Measurements from ENCODE around the gene TWIST2.

The TWIST2 gene

DNA sequence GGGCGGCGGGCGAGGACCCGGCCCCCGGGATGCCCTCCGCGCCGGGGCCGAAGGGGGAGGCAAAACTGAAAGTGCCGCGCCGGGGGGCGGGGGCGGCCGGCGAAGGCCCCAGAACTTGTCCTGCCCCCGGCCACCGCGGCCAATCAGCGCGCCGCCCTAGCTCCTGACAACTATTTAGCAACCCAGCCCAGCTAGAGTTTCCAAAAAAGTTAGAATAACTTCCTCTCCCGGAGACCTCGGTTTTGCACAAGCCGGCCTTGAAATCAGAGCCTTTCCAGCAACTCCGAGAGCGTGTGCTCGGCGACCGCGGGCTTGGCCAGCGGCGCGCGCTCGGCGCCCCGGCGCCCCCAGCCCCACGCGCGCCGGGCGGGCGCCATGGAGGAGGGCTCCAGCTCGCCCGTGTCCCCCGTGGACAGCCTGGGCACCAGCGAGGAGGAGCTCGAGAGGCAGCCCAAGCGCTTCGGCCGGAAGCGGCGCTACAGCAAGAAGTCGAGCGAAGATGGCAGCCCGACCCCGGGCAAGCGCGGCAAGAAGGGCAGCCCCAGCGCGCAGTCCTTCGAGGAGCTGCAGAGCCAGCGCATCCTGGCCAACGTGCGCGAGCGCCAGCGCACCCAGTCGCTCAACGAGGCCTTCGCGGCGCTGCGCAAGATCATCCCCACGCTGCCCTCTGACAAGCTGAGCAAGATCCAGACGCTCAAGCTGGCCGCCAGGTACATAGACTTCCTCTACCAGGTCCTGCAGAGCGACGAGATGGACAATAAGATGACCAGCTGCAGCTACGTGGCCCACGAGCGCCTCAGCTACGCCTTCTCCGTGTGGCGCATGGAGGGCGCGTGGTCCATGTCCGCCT lies at the start of gene TWIST2:
Gene TWIST2 (plus strand): TSS at position 245 of the 850 bp plus-strand sequence. CDS start 131 bp downstream, at position 376.
- peak; percentile 31 for DNase-seq (ENCODE audit: low spot score)

DNA sequence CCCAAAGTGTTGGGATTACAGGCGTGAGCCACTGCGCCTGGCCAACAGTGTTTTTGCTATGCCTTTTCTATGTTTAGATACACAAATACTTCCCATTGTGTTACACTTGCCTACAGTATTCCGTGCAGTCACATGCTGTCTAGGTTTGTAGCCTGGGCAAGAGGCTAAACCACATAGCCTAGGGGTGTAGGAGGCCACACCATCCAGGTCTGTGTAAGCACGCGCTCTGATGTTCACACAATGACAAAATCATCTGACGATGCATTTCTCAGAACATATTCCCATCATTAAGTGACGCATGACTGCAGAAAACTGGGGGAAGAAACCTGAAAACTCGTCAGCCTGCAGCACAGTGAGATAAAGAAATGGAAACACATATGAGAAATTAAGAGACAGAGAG lies 46.1 kb upstream of the TWIST2 start:
- no peak for DNase-seq (ENCODE audit: low spot score)

DNA sequence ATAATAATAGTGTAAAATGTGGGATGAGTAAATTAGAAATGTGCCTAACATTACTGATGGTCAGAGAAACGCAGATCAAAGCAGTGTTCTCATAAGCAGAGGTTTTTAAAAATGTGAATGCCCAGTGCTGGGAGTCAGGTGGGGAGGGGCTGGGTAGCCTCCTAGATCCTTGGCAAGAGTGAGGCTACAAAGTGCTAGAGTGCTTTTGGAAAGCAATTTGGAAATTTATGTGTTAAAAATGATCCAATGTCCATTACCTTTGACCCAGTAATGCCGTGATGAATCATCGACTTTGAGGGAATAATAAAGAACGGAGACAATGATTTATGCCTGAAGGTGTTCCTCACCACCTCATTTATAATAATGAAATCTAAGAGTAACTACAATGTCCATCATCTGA lies 44.9 kb upstream of the TWIST2 start:
- no peak for DNase-seq (ENCODE audit: low spot score)

DNA sequence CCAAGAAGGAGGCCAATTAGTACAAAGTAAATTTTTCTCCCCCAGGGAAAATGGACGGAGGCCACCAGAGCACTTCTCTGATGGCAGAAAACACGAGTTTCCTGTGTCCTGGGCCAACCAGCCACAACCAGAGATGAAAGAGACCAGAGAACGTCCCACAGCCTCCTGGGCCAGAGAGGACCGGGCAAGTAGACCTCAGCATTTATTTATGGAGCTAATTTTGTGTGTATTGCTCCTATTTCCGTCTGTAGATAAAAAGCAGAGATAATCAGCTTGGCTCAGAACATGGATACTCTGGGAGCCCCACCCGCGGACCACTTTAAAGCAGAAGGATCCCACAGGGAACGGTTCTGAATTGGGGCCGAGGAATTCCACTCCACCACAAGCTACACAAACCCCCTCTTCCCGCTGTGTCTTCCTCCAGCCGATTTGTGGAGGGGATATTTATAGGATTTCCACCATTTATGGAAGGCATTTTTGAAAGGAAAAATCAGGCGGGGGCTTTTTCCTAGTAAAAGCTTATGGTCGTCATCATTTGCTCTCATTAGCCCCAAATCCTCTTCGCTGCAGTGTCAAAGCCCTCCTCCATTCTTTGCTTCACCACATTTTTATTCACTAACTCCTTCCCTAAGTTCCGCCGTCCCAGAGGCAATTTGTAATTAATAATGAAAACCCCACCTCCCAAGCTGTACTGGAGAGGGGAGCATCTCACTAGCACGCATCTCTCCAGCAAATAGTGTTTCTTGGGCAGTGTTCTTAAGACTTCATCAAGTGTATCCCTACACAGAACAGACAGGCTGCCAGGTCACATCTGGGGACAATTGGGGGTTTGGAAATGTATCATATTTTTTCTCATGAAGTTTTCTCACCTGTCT lies 43.7 kb upstream of the TWIST2 start:
- no peak for DNase-seq (ENCODE audit: low spot score)

DNA sequence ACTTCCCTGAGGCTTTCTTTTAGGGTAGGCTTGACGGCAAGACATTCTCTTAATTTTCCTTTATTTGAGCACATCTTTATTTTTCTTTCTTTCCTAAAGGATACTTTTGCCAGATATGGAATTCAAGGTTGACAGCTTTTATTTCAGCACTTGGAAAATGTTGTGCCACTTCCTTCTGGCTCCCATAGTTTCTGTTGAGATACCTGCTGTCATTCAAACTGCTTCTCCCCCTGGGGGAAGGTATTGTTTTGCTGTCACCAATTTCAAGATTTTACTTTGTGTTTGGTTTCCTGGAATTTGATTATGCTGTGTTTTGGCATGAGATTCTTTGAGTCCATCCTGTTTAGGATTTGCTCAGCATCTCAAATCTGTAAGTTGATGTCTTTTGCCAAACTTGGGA lies 39.1 kb upstream of the TWIST2 start:
- DNase-seq (ENCODE audit: low spot score): no peak

DNA sequence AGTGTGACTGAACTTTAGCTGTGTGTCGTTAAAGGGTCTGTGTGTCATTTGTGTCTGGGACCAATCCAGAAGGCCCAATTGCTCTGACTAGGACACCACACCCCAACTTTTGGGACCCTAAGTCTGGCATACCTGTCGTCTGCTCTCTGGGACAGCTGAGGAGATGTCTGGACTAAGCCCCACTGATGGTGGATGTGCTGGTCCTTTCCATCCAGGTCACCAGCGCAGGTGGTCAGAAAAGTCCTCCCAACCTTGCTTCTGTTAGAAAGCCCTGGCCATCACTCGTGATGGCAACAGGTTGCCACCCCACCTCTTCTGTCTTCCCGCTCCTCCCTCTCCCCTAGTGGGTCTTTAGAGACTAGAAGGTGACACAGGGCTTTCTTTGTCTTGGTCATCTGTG lies 37.6 kb upstream of the TWIST2 start:
- DNase-seq (ENCODE audit: low spot score): no peak

DNA sequence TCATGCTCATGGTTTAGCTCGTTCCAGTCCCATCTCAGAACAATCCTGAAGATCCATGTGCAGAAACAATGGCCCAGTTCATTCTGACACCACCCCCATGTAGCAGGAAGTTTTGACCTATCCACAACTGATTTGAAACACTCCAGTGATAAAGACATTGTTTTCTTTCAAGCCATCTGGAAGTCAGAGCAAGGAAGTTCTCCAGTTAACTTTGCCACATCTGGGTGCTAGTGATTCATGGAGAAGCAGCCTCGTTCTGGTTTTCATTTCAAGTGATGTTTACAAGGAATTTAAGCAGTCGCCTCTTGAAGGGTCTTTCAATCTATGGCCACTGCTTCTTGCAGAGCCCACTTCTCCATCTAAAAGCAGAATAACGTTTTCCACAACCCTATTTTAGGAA lies 36.6 kb upstream of the TWIST2 start:
- DNase-seq (ENCODE audit: low spot score): no peak

DNA sequence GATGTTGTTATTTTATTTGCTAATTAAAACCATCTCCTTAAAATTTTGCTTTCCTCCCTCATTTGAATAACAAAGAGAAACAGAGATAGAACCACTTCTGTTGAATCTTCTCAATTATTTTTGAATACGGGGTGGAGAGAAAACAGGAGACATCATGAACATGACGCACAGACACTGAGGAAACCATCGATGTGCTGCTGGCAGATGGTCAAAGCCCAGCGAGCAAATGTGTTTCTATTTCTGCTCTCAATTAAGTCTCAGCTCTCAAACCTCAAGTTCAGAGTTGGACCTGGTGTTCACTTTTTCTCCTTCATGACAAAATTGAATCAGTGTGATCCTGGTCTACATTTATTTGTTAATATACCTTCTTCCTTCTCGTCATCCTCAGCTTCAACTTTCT lies 36.1 kb upstream of the TWIST2 start:
- no peak for DNase-seq (ENCODE audit: low spot score)

DNA sequence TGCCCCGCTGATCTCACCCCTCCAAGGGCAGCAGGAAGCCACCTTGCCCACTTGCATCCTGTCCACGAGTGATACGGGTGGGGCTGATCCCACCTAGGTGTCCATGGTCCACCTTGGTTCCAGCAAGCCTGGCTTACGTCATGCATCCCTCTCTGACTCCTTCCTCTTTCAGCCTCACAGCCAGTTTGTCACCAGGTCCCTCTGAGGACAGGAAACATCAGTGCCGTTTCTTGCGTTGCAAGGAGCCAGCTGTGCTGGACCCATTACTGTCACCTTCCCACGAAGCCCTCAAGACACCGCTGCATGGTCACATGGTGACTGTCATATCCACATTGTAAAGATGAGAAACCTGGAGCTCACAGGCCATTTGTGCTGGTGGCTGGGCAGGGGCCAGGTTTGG lies 34.8 kb upstream of the TWIST2 start:
- DNase-seq (ENCODE audit: low spot score): no peak

DNA sequence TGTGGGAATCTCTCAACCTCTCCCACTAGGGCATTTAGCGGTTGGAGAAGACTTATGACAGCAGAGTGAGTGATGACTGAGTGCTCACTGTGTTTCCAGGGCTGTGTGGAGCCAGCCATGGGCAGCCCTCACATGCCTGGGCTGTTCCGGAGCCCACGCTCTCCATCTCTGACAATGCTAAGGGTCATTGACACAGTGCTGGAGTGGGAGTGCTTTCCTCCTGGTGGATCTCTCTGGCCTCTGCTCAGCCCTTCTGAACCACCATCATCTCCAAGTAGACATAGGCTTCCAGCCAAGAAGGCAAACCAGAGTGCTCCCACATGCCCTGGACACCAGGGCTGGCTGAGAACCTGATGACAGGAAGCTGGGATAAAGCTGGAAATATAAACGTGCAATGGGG lies 33.1 kb upstream of the TWIST2 start:
- DNase-seq (ENCODE audit: low spot score): no peak

DNA sequence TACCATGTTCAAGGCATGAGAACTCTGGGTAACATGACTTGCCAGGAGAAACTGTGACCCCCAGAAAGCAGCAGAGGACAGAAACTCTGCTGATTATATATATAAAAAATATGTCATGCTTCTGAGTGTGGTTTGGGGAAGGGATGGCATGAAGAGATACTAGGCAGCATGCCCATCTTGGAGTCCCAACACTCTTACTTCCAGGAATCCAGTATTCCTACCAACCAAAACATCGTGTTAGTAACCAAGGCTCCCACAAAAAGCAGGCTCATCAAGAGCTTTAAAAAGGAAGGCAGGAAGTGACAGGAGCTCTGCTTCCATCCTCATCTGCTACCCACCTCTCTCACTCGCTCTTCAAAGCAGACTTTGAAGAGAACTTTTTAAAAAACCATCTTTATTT lies 31.6 kb upstream of the TWIST2 start:
- DNase-seq (ENCODE audit: low spot score): no peak

DNA sequence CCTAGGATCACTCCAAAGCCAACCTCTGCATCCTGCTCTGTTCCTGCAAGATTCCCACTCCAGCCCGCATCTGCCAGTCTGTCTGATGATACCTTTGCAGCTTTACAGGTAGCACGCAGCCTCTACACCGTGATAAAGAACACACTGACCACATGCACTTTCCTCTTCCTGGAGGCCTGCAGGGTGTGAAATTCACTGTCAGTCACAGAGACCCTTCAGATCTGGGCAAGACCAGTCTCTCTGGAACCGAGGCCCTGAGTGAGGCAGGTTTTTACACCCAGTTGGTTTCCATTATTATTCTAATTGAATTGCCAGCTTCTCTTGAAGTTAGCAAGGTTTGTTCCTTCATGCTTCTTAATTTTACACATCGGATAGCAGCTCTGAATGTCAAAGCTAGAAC lies 30.5 kb upstream of the TWIST2 start:
- DNase-seq (ENCODE audit: low spot score): no peak

DNA sequence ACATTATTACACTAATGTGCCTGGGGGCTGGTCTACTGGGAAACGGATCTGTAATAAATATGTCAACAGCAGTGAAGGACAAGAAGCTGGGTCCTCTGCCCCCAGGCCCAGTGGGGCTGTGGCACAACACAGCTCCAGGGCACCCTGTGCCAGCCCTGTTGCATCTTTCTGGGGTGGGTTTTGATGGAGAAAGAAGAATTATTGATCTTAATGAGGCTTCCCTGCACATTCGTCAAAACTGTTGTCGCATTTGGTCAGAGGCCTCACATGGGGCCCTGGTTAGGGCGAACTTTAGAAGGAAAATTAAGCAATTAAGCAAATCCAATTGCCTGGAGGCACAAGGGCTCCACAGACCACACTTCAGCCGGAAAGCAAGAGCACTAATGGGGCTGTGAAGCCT lies 30.0 kb upstream of the TWIST2 start:
- DNase-seq (ENCODE audit: low spot score): no peak

DNA sequence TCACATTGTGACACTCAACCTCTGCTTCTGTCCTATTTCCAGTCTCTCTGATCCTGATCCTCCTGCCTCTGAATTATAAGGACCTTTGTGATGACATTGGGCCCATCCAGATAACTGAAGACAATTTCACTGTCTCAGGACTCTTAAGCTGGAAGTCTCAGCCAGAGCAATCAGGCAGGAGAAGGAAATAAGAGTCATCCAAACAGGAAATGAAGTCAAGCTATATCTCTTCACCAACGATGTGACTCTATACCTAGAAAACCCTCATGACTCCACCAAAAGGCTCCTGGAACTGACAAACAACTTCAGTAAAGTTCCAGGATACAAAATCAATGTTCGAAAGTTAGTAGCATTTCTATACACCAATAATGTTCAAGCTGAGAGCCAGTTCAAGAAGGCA lies 29.3 kb upstream of the TWIST2 start:
- no peak for DNase-seq (ENCODE audit: low spot score)

DNA sequence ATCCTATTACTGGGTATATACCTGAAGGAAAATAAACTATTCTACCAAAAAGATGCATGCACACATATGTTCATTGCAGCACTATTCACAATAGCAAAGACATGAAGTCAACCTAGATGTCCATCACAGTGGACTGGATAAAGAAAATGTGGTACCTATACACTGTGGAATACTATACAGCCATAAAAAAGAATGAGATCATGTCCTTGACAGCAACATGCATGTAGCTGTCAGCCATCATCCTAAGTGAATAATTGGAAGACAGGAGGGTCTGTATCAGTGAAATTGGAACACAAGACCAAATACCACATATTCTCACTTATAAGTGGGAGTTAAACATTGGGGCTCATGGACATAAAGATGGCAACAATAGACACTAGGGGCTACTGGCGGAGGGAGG lies 27.7 kb upstream of the TWIST2 start:
- no peak for DNase-seq (ENCODE audit: low spot score)

DNA sequence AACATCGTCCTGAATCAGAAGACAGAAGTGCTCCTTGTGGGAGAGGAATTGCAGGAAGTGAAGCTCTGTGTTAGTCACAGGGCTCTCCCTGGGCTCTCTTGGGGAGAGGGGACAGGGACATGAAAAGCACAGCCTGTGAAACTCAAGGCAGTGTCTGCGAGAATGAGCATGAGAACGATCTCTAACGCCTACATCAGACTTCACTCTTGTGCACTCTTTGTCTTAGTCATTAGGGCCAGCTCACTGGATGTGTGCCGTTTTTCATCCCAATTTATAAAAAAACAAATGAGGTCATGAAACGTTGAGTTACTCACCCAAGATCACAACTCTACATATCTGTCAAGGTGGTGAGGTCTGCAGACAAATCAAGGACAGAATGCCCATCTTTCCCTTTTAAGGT lies 27.0 kb upstream of the TWIST2 start:
- DNase-seq (ENCODE audit: low spot score): no peak

DNA sequence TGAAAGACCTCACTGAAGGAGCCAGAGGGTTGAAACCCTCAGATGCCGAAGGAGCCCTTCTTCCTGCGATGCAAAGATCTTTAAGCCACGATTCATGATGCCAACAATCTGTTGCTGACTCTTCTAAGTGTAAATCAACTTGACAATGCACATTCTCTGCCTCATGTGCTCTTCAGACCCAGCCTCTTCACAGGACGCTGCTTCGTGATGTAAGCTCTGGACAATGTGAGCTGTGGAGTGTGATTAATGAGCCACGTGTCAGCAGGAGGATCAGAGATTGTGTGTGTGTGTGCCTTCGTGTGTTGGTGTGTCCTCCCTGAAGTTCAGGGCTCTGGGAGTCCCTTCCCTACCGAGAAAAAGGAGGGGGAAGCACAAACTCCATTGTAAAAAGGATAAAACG lies 26.5 kb upstream of the TWIST2 start:
- no peak for DNase-seq (ENCODE audit: low spot score)

DNA sequence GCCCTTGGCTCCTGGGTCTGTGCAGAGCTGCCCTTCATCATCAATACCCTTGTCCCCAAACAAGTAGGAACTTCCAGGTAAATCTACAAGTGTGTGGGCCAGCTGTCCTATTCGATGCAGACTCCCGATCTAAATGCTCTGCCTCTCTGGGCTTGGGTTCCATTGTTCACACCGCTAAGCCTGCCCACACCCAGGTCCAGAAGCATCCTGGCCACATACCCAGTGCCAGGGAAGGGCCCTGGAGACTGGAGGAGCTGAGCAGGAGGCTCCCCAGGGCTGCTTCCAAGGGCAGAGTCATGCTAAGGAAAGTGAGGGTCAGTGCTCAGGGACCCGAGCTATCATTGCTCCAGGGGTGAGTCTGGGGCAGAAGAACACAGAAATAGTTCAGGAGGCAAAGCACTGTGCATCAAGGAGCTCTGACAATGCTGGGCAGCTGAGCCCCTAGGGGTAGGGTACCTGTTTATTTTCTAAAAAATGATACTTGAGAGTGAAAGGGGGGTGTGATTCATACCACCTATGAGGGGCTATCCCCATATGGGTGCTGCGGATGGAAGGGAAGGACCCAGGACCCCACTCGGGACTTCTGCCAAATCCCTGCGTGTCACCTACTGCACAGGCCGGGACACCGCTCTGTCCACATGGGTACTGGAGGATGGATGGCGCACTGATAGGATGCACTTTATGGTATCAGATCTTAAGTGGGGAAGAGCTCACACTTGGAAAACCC lies 25.8 kb upstream of the TWIST2 start:
- no peak for DNase-seq (ENCODE audit: low spot score)

DNA sequence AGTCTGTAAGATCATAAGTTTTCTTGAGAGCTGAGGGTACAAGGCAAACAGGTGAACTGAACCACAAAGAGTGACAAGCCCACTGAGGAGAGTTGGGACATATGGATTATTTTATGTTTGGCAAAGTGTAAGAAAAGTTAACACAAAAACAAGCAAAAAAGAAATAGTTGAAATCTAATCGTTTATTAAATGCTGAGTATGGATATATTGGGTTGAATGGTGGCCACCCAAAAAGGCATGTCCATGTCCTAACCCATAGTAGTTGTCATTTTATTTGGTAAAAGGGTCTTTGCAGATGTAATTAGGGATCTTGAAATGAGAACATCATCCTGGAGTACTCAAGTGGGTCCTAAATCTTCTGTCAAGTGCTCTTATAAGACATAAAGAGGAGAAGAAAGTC lies 24.9 kb upstream of the TWIST2 start:
- no peak for DNase-seq (ENCODE audit: low spot score)

DNA sequence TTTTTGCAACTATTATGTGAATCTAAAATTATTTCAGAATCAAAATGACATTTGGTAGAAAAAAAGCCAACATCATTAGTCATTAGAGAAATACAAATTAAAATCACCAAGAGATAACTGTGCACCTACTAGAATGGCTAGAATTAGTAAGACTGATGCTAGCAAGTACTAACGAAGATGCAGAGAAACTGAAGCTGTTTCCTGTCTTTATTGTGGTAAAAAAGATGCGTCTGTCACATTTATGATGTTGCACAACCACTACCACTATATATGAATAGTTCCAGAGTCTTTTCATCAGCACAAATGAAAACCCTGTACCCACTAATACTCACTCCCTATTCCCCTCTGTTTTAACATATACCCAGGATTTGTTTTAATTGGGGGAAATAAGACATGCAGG lies 16.7 kb upstream of the TWIST2 start:
- DNase-seq (ENCODE audit: low spot score): no peak

DNA sequence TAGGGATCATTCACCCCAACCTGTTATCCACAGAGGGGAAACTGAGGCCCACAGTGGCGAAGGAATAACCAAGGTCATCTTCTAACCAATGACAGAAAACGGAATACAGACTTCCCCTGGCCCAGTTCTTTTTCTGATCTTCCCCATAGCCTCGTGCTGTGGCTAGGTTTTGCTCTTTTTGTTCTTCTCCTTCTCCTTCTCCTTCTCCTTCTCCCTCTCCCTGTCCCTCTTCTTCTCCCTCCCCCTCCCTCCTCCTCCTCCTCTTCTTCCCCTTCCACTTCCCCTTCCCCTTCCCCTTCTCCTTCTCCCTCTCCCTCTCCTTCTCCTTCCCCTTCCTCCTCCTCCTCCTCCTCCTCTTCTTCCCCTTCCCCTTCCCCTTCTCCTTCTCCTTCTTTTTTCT lies 12.9 kb upstream of the TWIST2 start:
- DNase-seq (ENCODE audit: low spot score): no peak

DNA sequence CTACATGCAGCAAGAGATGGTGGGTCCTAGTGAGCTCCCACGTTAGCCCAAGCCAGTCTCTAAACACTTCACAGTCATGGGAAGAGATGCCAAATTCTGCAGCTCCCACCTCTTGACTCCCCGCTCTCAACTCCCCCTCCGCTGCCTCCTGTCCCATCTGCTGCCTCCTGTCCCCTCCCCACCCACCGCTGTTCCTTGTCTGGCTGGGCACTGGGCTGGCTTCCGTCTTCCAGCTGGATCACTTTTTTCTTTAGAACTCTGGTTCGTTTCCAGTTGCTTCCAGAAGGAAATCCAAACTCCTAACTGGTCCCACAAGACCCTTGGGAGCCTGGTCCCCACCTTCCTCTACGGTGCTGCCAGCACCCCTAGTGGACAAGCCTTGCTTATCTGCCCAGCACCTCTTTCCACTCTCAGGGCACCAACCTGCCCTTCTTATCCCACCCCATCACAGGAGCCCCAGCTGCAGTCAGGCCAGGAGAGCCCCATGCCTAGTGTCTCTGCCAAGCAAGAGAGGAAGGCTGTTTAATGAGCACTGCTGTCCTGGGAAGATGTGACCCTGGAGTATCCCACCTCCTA lies 12.1 kb upstream of the TWIST2 start:
- DNase-seq (ENCODE audit: low spot score): no peak
